ENCODE data around the gene DCST2. TPM values are rescaled to one million over a fixed set of nuclear protein-coding genes. Genes with fewer than 3 reads are reported as not detected.

Gene DCST2
- total RNA-seq, 4 donors from 2014 or later, result 0.90 to 4.2 (median 1.7) TPM

GRCh38 chr1:155061381-155062150 lies 28.0 kb upstream of the DCST2 start:
- Histone ChIP-seq H3K4me1 (peaks cover 0 to 38% (median 23%) of the 10 kb centered on the region in 4 donors), H3K36me3 (peaks cover 0 to 49% (median 0%) of the 10 kb centered on the region in 3 donors), H3K27ac (no peak overlapping the region), H3K4me3 (no peak overlapping the region), H3K27me3 (no peaks in the 10 kb centered on the region), H3K9me3 (no peaks in the 10 kb centered on the region)
- TF ChIP-seq POLR2A (IDR thresholded peaks at IDR 0.05), result no peak
- TF ChIP-seq CTCF (IDR thresholded peaks at IDR 0.05), result peak; percentile 98 to 100 (median 99)
- peak in 1 of 2 donors; percentile 47 for TF ChIP-seq EP300 (IDR thresholded peaks at IDR 0.05)
- DNase-seq (ENCODE audit: low spot score in 2 of 2), result peak; percentile 88 to 96
- WGBS, 2 donors, result 29 to 39% methylated on average over 16 to 21 of the region's 21 CpGs

GRCh38 chr1:155060736-155061135 lies 27.2 kb upstream of the DCST2 start:
- H3K36me3 ChIP-seq, result peaks cover 3 to 57% (median 3%) of the 10 kb centered on the region in 3 donors
- 69 to 72% methylated on average over 8 of the region's 8 CpGs for WGBS, 2 donors
- no peak for DNase-seq (ENCODE audit: low spot score in 2 of 2)
- no peak overlapping the region for H3K27ac ChIP-seq
- H3K4me3 ChIP-seq, result no peak overlapping the region
- H3K9me3 ChIP-seq, result no peaks in the 10 kb centered on the region
- no peaks in the 10 kb centered on the region for H3K27me3 ChIP-seq
- TF ChIP-seq CTCF (IDR thresholded peaks at IDR 0.05), result no peak
- no peak for TF ChIP-seq POLR2A (IDR thresholded peaks at IDR 0.05)
- no peak for TF ChIP-seq EP300 (IDR thresholded peaks at IDR 0.05)
- peaks cover 0 to 38% (median 23%) of the 10 kb centered on the region in 4 donors for H3K4me1 ChIP-seq

- H3K36me3 ChIP-seq, result peaks cover 4 to 79% (median 6%) of the 10 kb centered on the region in 3 donors
- 94 to 98% methylated on average over 10 to 13 of the region's 13 CpGs for WGBS, 2 donors
Observed at GRCh38 chr1:155057788-155058211, 24.2 kb upstream of the DCST2 start.

GRCh38 chr1:155057104-155057503 lies 23.5 kb upstream of the DCST2 start:
- H3K27me3 ChIP-seq, result no peaks in the 10 kb centered on the region
- H3K4me3 ChIP-seq, result no peak overlapping the region
- 83 to 85% methylated on average over 6 to 8 of the region's 8 CpGs for WGBS, 2 donors
- DNase-seq (ENCODE audit: low spot score in 2 of 2), result no peak
- H3K4me1 ChIP-seq, result peaks cover 0 to 27% (median 17%) of the 10 kb centered on the region in 4 donors
- peaks cover 4 to 79% (median 6%) of the 10 kb centered on the region in 3 donors for H3K36me3 ChIP-seq
- H3K27ac ChIP-seq, result no peak overlapping the region
- TF ChIP-seq POLR2A (IDR thresholded peaks at IDR 0.05) (no peak), EP300 (IDR thresholded peaks at IDR 0.05) (no peak), CTCF (IDR thresholded peaks at IDR 0.05) (no peak)
- no peaks in the 10 kb centered on the region for H3K9me3 ChIP-seq

More at GRCh38 chr1:155057788-155058211, 24.2 kb upstream of the DCST2 start:
- DNase-seq (ENCODE audit: low spot score in 2 of 2), result no peak
- Histone ChIP-seq H3K4me3 (no peak overlapping the region), H3K27me3 (no peaks in the 10 kb centered on the region), H3K27ac (no peak overlapping the region), H3K9me3 (no peaks in the 10 kb centered on the region), H3K4me1 (peaks cover 0 to 27% (median 18%) of the 10 kb centered on the region in 4 donors)
- TF ChIP-seq EP300 (IDR thresholded peaks at IDR 0.05), result no peak
- no peak for TF ChIP-seq POLR2A (IDR thresholded peaks at IDR 0.05)
- TF ChIP-seq CTCF (IDR thresholded peaks at IDR 0.05), result no peak

GRCh38 chr1:155053531-155054105 lies 20.0 kb upstream of the DCST2 start:
- peaks cover 4 to 51% (median 6%) of the 10 kb centered on the region in 3 donors for H3K36me3 ChIP-seq
- peak overlapping the region in 1 of 4 donors; percentile 94 for H3K27ac ChIP-seq
- TF ChIP-seq CTCF (IDR thresholded peaks at IDR 0.05), result no peak
- TF ChIP-seq EP300 (IDR thresholded peaks at IDR 0.05), result no peak
- TF ChIP-seq POLR2A (IDR thresholded peaks at IDR 0.05), result no peak
- H3K27me3 ChIP-seq, result no peaks in the 10 kb centered on the region
- peaks cover 0 to 28% (median 20%) of the 10 kb centered on the region in 4 donors for H3K4me1 ChIP-seq
- H3K4me3 ChIP-seq, result no peak overlapping the region
- no peaks in the 10 kb centered on the region for H3K9me3 ChIP-seq
- no peak for DNase-seq (ENCODE audit: low spot score in 2 of 2)
- WGBS, 2 donors, result 82 to 87% methylated on average over 7 of the region's 7 CpGs
